H1 (cell line): ENCODE results near the gene CNDP1. TPM values are rescaled to one million over a fixed set of nuclear protein-coding genes. Genes with fewer than 3 reads are reported as not detected.

ENCODE experiments used
- CTCF ChIA-PET: fragments of 300-600 bp; sonication (Branson Sonifier 250); formaldehyde crosslinking; loops from one replicate; lab custom pipeline; 2021; ENCODE audit not compliant: partially characterized antibody; lab: Charles Lee
- POLR2A ChIA-PET: fragments of 300-600 bp; sonication (Branson Sonifier 250); formaldehyde crosslinking; loops from one replicate; lab custom pipeline; 2021; ENCODE audit warnings: inconsistent platforms; ENCODE audit not compliant: partially characterized antibody; lab: Charles Lee
- DNase-seq, 2 experiments: peaks; one replicate each; pipeline versions ENCODE4 v3.0.0 to v3.0.0-alpha.2; 2010 to 2022; ENCODE audit warnings: low spot score in 2 of 2, low read depth in 1 of 2, mixed read lengths in 1 of 2
- FAIRE-seq: peaks from 2 replicates; lab custom pipeline; 2011; peaks lifted over from hg19 to GRCh38; lab: Jason Lieb, UNC
- H2AFZ ChIP-seq: 2 replicates; pipeline ENCODE4 v1.8.1; 2012; ENCODE audit warnings: low read length, inconsistent platforms
- H2AK5ac ChIP-seq: 2 replicates; pipeline ENCODE4 v1.6.1; 2013; ENCODE audit warnings: low read depth, low read length
- H2BK120ac ChIP-seq: replicated peaks from 2 replicates; pipeline ENCODE3; 2013; ENCODE audit warnings: low read depth, low read length, inconsistent platforms
- H2BK12ac ChIP-seq: 2 replicates; pipeline ENCODE4 v1.6.1; 2013; ENCODE audit warnings: low read depth, low read length
- H2BK15ac ChIP-seq: 2 replicates; pipeline ENCODE4 v1.6.1; 2013; ENCODE audit warnings: low read length
- H2BK20ac ChIP-seq: 2 replicates; pipeline ENCODE4 v1.6.1; 2013; ENCODE audit warnings: low read length
- H2BK5ac ChIP-seq: 2 replicates; pipeline ENCODE4 v1.6.1; 2013; ENCODE audit warnings: low read depth, low read length
- H3K14ac ChIP-seq: 2 replicates; pipeline ENCODE4 v1.6.1; 2013; ENCODE audit warnings: inconsistent platforms; ENCODE audit not compliant: insufficient read length
- H3K18ac ChIP-seq: 2 replicates; pipeline ENCODE4 v1.6.1; 2013; ENCODE audit warnings: low read length; ENCODE audit errors: extremely low read depth
- H3K23ac ChIP-seq: 2 replicates; pipeline ENCODE4 v1.6.1; 2013; ENCODE audit warnings: inconsistent platforms; ENCODE audit not compliant: insufficient read length
- H3K23me2 ChIP-seq: 2 replicates; pipeline ENCODE4 v1.6.1; 2013; ENCODE audit warnings: low read depth, low read length
- H3K27ac ChIP-seq: 2 replicates; pipeline ENCODE4 v1.6.1; 2011; ENCODE audit warnings: low read depth, low read length, inconsistent platforms
- H3K27me3 ChIP-seq, 4 experiments: replicated peaks in 1 of 4; 1 replicate in 1 of 4; 2 replicates in 3 of 4; pipeline versions ENCODE4 v1.6.1 to v1.8.1; 2011 to 2013; ENCODE audit warnings: low read length in 3 of 4, mild to moderate bottlenecking in 3 of 4, inconsistent platforms in 2 of 4, mixed read lengths in 2 of 4, moderate library complexity in 1 of 4; ENCODE audit not compliant: control insufficient read depth in 3 of 4, insufficient read depth in 3 of 4; ENCODE audit errors: extremely low read depth in 1 of 4
- H3K36me3 ChIP-seq, 4 experiments: 2 replicates each; pipeline versions ENCODE4 v1.6.1 to v1.8.1; 2011 to 2013; ENCODE audit warnings: mild to moderate bottlenecking in 4 of 4, low read length in 3 of 4, moderate library complexity in 2 of 4, control low read depth in 1 of 4, inconsistent platforms in 1 of 4; ENCODE audit not compliant: insufficient read depth in 4 of 4, control insufficient read depth in 2 of 4
- H3K4ac ChIP-seq: replicated peaks from 2 replicates; pipeline ENCODE3; 2013; ENCODE audit warnings: low read length, low read depth, mixed read lengths, inconsistent platforms; ENCODE audit not compliant: insufficient read length
- H3K4me1 ChIP-seq, 4 experiments: replicated peaks in 1 of 4; 1 replicate in 1 of 4; 2 replicates in 3 of 4; pipeline versions ENCODE4 v1.6.1 to v1.8.1; 2011 to 2013; ENCODE audit warnings: low read length in 3 of 4, inconsistent platforms in 2 of 4, mixed read lengths in 1 of 4; ENCODE audit not compliant: insufficient read depth in 4 of 4, control insufficient read depth in 3 of 4
- H3K4me2 ChIP-seq, 2 experiments: 2 replicates each; pipeline versions ENCODE4 v1.6.1 to v1.8.1; 2011 to 2013; ENCODE audit warnings: low read depth in 2 of 2, low read length in 2 of 2, control low read depth in 1 of 2, inconsistent platforms in 1 of 2, mild to moderate bottlenecking in 1 of 2; ENCODE audit not compliant: insufficient read depth in 1 of 2
- H3K4me3 ChIP-seq, 4 experiments: fragments of 200-600, 300-600 bp in 1 of 4; sonication (generic), shearing (Covaris generic), sonication (Bioruptor Twin) in 1 of 4; 2 replicates each; pipeline versions ENCODE4 v1.5.1 to v1.8.1; 2011 to 2016; ENCODE audit warnings: low read length in 4 of 4, low read depth in 3 of 4, control low read depth in 2 of 4, inconsistent platforms in 2 of 4, mild to moderate bottlenecking in 2 of 4, mixed read lengths in 1 of 4, moderate library complexity in 1 of 4; ENCODE audit not compliant: insufficient read depth in 2 of 4; ENCODE audit errors: extremely low read depth in 1 of 4
- H3K56ac ChIP-seq: replicated peaks from 2 replicates; pipeline ENCODE3; 2013; ENCODE audit warnings: low read depth, mild to moderate bottlenecking, mixed read lengths, low read length, inconsistent platforms; ENCODE audit not compliant: insufficient read length
- H3K79me1 ChIP-seq: 2 replicates; pipeline ENCODE4 v1.6.1; 2013; ENCODE audit warnings: low read depth, low read length, control low read depth
- H3K79me2 ChIP-seq, 2 experiments: 2 replicates each; pipeline versions ENCODE4 v1.6.1 to v1.8.1; 2012 to 2013; ENCODE audit warnings: low read length in 2 of 2, mild to moderate bottlenecking in 2 of 2, inconsistent platforms in 1 of 2; ENCODE audit not compliant: insufficient read depth in 2 of 2, control insufficient read depth in 1 of 2
- H3K9ac ChIP-seq, 4 experiments: replicated peaks in 1 of 4; 1 replicate in 1 of 4; 2 replicates in 3 of 4; pipeline versions ENCODE4 v1.6.1 to v1.8.1; 2011 to 2013; ENCODE audit warnings: low read depth in 3 of 4, low read length in 3 of 4, control low read depth in 2 of 4, mild to moderate bottlenecking in 2 of 4, moderate library complexity in 2 of 4, inconsistent platforms in 1 of 4; ENCODE audit errors: extremely low read depth in 1 of 4
- H3K9me3 ChIP-seq, 2 experiments: 2 replicates each; pipeline versions ENCODE4 v1.6.1 to v1.8.1; 2012 to 2013; ENCODE audit warnings: mild to moderate bottlenecking in 2 of 2, moderate library complexity in 2 of 2, control low read depth in 1 of 2, inconsistent platforms in 1 of 2, low read depth in 1 of 2, low read length in 1 of 2, mixed read lengths in 1 of 2; ENCODE audit not compliant: insufficient read depth in 2 of 2
- H4K20me1 ChIP-seq, 2 experiments: replicated peaks in 1 of 2; 2 replicates each; pipeline versions ENCODE3 to v1.8.1; 2011 to 2013; ENCODE audit warnings: inconsistent platforms in 2 of 2, low read length in 2 of 2, mild to moderate bottlenecking in 1 of 2; ENCODE audit not compliant: insufficient read depth in 2 of 2, control insufficient read depth in 1 of 2
- H4K5ac ChIP-seq: 2 replicates; pipeline ENCODE4 v1.6.1; 2013; ENCODE audit warnings: low read length, low read depth, mixed read lengths, inconsistent platforms; ENCODE audit not compliant: insufficient read length
- H4K8ac ChIP-seq: 2 replicates; pipeline ENCODE4 v1.8.0; 2013; ENCODE audit warnings: mild to moderate bottlenecking, moderate library complexity, low read length, inconsistent platforms; ENCODE audit not compliant: insufficient read depth; ENCODE audit errors: extremely low read depth
- H4K91ac ChIP-seq: replicated peaks from 2 replicates; pipeline ENCODE3; 2013; ENCODE audit warnings: low read length, mixed read lengths, inconsistent platforms; ENCODE audit not compliant: insufficient read length
- SP4 ChIP-seq: IDR thresholded peaks from 2 replicates; pipeline ENCODE4 v1.6.1; 2012; ENCODE audit warnings: low read length, inconsistent platforms
- WGBS, 2 experiments: shearing (Covaris generic) in 1 of 2; methylation state at CpG; one replicate each; pipeline versions ENCODE4 v1.1.6 to v1.1.7; 2013 to 2015; ENCODE audit warnings: low lambda C conversion rate in 2 of 2, mixed read lengths in 2 of 2, inconsistent platforms in 1 of 2, low coverage in 1 of 2, missing lambda C conversion rate in 1 of 2; ENCODE audit not compliant: insufficient replicate concordance in 2 of 2, insufficient coverage in 1 of 2, insufficient read length in 1 of 2; ENCODE audit errors: extremely low coverage in 1 of 2, missing lambda C conversion rate in 1 of 2; 5-methylcytosine and 5-hydroxymethylcytosine counted together
- polyA plus RNA-seq, 7 experiments: library from polyadenylated mRNA; depleted of rRNA in 3 of 7; stranded (reverse) in 5 of 7; unstranded in 2 of 7; fragments of >200 nt in 5 of 7; fragments of 200-250 nt in 2 of 7; gene quantifications; 1 replicate in 5 of 7; 2 replicates in 1 of 7; 4 replicates in 1 of 7; pipeline versions ENCODE4 v1.2.1 to v1.2.3, GENCODE V29; 2011 to 2013; ENCODE audit warnings: missing spikeins in 2 of 7, mixed read lengths in 2 of 7
- total RNA-seq: library from RNA; stranded (reverse); fragmentation: NEBNext Ultra II Directional; extraction: Animal tissue kit (Norgen Biotek cat#: 25700); gene quantifications from 2 replicates; pipeline ENCODE4 v1.2.1, GENCODE V29; 2021

The CNDP1 gene
- total and polyA plus RNA-seq, 2 of the 8 experiments (the other 6 are each of a cell fraction or from before 2014, with no cell fraction given), result 0.09 TPM; not detected in 1

DNA sequence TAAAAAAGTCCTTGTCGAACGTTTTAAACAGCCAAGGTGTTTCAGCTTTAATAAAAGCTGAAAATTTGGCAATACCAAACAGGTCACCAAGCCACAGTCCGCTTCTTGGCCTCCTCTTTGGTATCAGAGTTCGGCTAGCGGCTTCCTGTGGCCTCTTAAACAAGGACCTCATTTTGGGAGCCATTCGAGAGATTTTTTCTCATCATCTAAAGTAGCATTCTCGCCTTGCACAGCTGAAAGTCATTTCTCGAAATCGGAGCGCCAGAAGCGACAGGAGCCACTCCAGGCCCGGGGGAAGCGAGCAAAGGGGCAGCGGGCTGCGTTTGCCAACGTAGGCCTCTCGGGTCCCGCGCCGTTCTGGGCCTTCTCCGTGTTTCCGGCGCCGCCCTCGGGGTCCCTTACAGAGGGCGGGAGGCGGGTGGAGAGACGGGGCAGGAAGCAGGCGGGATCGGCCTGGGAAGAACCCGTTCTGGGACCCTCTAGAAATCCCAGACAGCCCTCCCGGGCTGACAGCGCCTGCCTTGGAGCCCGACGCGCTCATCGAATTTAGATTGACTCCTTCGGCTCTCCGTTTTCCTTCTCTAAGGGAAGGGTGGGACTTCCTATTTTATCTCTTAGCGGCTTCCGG is 62.8 kb downstream of the CNDP1 start:
- Histone ChIP-seq H2BK5ac (peak overlapping the region; percentile 66; the same call in 1 of the 2 replicates), H2AK5ac (no peak overlapping the region), H3K4me3 (peak overlapping the region; percentile 94 to 97 (median 96)), H3K23ac (no peak overlapping the region), H3K79me1 (peaks cover 4% of the 10 kb centered on the region; the same call in 1 of the 2 replicates), H3K27ac (peak overlapping the region; percentile 79), H3K23me2 (peaks cover 12% of the 10 kb centered on the region), H3K56ac (peak overlapping the region; percentile 70), H4K8ac (peak overlapping the region; percentile 72; the same call in 1 of the 2 replicates), H2BK12ac (no peak overlapping the region), H2BK120ac (peak overlapping the region; percentile 97), H3K9ac (peak overlapping the region; percentile 79 to 95 (median 86)), H3K79me2 (peaks cover 8 to 43% of the 10 kb centered on the region in 2 experiments; a peak in 3 of 4 replicates), H4K20me1 (peaks cover 0 to 2% of the 10 kb centered on the region in 2 experiments), H4K91ac (no peak overlapping the region), H3K36me3 (peaks cover 0 to 5% (median 1%) of the 10 kb centered on the region in 4 experiments; a peak in 3 of 8 replicates), H3K4me2 (peak overlapping the region; percentile 77 to 98), H3K4ac (no peak overlapping the region), H2BK20ac (no peak overlapping the region), H4K5ac (peak overlapping the region; percentile 94), H3K14ac (no peak overlapping the region), H2AFZ (peak overlapping the region; percentile 73; the same call in 1 of the 2 replicates), H3K9me3 (no peaks in the 10 kb centered on the region), H3K27me3 (no peaks in the 10 kb centered on the region), H3K18ac (peak overlapping the region; percentile 93; the same call in 1 of the 2 replicates), H3K4me1 (peaks cover 0 to 4% (median 2%) of the 10 kb centered on the region in 4 experiments; a peak in 4 of 7 replicates), H2BK15ac (no peak overlapping the region)
- 4% methylated on average over 41 of the region's 41 CpGs; no CpG with 5 or more reads in 1 of the 2 experiments for WGBS, 2 experiments
- FAIRE-seq (no peak), DNase-seq (peak in 1 of 2 experiments; percentile 76)
- ChIA-PET POLR2A (interaction anchor here (1.1 kb wide), 1 partner anchor 17 kb away, joined by 6 read pairs; no protein-coding TSS in a partner anchor), CTCF (no interaction called here)
- TF ChIP-seq SP4, result no peak
